GM23338 (cell line): ENCODE data around the gene SPCS1. TPM values are rescaled to one million over a fixed set of nuclear protein-coding genes. Genes with fewer than 3 reads are reported as not detected.

Experiments
- ATAC-seq: fragments of 200-7000 bp; cut with Tn5 transposase; 3 replicates; pipeline ENCODE4 v1.9.1; 2020
- DNase-seq: peaks from one replicate; pipeline ENCODE4 v3.0.0-alpha.2; 2015; ENCODE audit warnings: low spot score
- H2AFZ ChIP-seq: fragments of 200-600 bp; sonication (generic); 2 replicates; pipeline ENCODE4 v1.8.0; 2016; ENCODE audit warnings: antibody characterized with exemption, mild to moderate bottlenecking, moderate library complexity
- H3F3A ChIP-seq: fragments of 200-600 bp; sonication (generic); replicated peaks from 2 replicates; pipeline ENCODE4 v1.8.0; 2017; ENCODE audit warnings: antibody characterized with exemption, mixed run types, low read depth
- H3K27ac ChIP-seq: fragments of 200-600 bp; sonication (generic); 2 replicates; pipeline ENCODE4 v1.6.1; 2016; ENCODE audit warnings: low read depth
- H3K27me3 ChIP-seq: fragments of 200-600 bp; sonication (generic); 2 replicates; pipeline ENCODE4 v1.8.0; 2016; ENCODE audit warnings: mild to moderate bottlenecking, mixed run types, moderate library complexity; ENCODE audit not compliant: insufficient read depth
- H3K36me3 ChIP-seq: fragments of 200-600 bp; sonication (generic); 2 replicates; pipeline ENCODE4 v1.8.0; 2016; ENCODE audit warnings: mild to moderate bottlenecking; ENCODE audit not compliant: insufficient read depth
- H3K4me1 ChIP-seq: fragments of 200-600 bp; sonication (generic); 2 replicates; pipeline ENCODE4 v1.8.0; 2016; ENCODE audit warnings: mild to moderate bottlenecking, moderate library complexity; ENCODE audit not compliant: insufficient read depth
- H3K4me2 ChIP-seq: fragments of 200-600 bp; sonication (generic); 2 replicates; pipeline ENCODE4 v1.7.1; 2017; ENCODE audit warnings: mixed run types
- H3K4me3 ChIP-seq: fragments of 200-600 bp; sonication (generic); 2 replicates; pipeline ENCODE4 v1.6.1; 2016; ENCODE audit warnings: mixed run types
- H3K79me2 ChIP-seq: fragments of 200-600 bp; sonication (generic); replicated peaks from 2 replicates; pipeline ENCODE4 v1.8.0; 2017; ENCODE audit warnings: mild to moderate bottlenecking; ENCODE audit not compliant: insufficient read depth
- H3K9me2 ChIP-seq: fragments of 200-600 bp; sonication (generic); 2 replicates; pipeline ENCODE4 v1.8.0; 2017; ENCODE audit not compliant: insufficient read depth
- H4K20me1 ChIP-seq: fragments of 200-600 bp; sonication (generic); replicated peaks from 2 replicates; pipeline ENCODE4 v1.8.0; 2017; ENCODE audit warnings: mild to moderate bottlenecking; ENCODE audit not compliant: insufficient read depth
- H3K27ac Mint-ChIP-seq: 2 replicates; pipeline ENCODE4 v1.8.0; 2020; ENCODE audit warnings: inconsistent platforms, mild to moderate bottlenecking, moderate library complexity, mixed read lengths
- H3K27me3 Mint-ChIP-seq: 3 replicates; pipeline ENCODE4 v1.8.0; 2022; ENCODE audit warnings: low read depth, mild to moderate bottlenecking, moderate library complexity, mixed read lengths, inconsistent platforms; ENCODE audit not compliant: insufficient read depth, poor library complexity
- H3K36me3 Mint-ChIP-seq: 3 replicates; pipeline ENCODE4 v1.8.0; 2021; ENCODE audit warnings: low read depth, mild to moderate bottlenecking, inconsistent platforms, moderate library complexity, mixed read lengths
- H3K4me1 Mint-ChIP-seq: 3 replicates; pipeline ENCODE4 v1.8.0; 2020; ENCODE audit warnings: mild to moderate bottlenecking, inconsistent platforms, mixed read lengths
- H3K4me3 Mint-ChIP-seq: 3 replicates; pipeline ENCODE4 v1.8.0; 2021; ENCODE audit warnings: moderate library complexity, mild to moderate bottlenecking, inconsistent platforms, mixed read lengths
- H3K9me3 Mint-ChIP-seq: 3 replicates; pipeline ENCODE4 v1.8.0; 2020; ENCODE audit warnings: moderate library complexity, mild to moderate bottlenecking, inconsistent platforms, mixed read lengths
- CREB1 ChIP-seq: fragments of 250-450 bp; sonication (Bioruptor Pico); IDR thresholded peaks from 2 replicates; pipeline ENCODE4 v1.5.0; 2020; ENCODE audit warnings: low read depth, mild to moderate bottlenecking, moderate library complexity
- EZH2 ChIP-seq: fragments of 200-600 bp; sonication (generic); IDR thresholded peaks from one replicate; pipeline ENCODE4 v1.8.0; 2017; ENCODE audit warnings: antibody characterized with exemption, mild to moderate bottlenecking, low read depth; ENCODE audit not compliant: unreplicated experiment
- EZH2phosphoT487 ChIP-seq: fragments of 200-600 bp; sonication (generic); IDR thresholded peaks from one replicate; pipeline ENCODE4 v1.8.1; 2018; ENCODE audit warnings: antibody characterized with exemption; ENCODE audit not compliant: unreplicated experiment
- JUNB ChIP-seq: IDR thresholded peaks from one replicate; pipeline ENCODE4 v1.6.1; 2016; ENCODE audit warnings: antibody characterized with exemption; ENCODE audit not compliant: unreplicated experiment
- NANOG ChIP-seq: IDR thresholded peaks from 2 replicates; pipeline ENCODE4 v1.6.1; 2016; ENCODE audit warnings: antibody characterized with exemption, borderline replicate concordance
- POLR2AphosphoS5 ChIP-seq: IDR thresholded peaks from 2 replicates; pipeline ENCODE4 v1.6.1; 2016; ENCODE audit warnings: antibody characterized with exemption, low read depth
- STAT1 ChIP-seq: IDR thresholded peaks from one replicate; pipeline ENCODE4 v1.6.1; 2016; ENCODE audit warnings: antibody characterized with exemption; ENCODE audit not compliant: unreplicated experiment
- ZNF114 ChIP-seq: fragments of 250-450 bp; sonication (Bioruptor Pico); IDR thresholded peaks from 2 replicates; pipeline ENCODE4 v1.5.0; 2020; ENCODE audit warnings: mild to moderate bottlenecking, moderate library complexity
- ZNF331 ChIP-seq: fragments of 250-450 bp; sonication (Bioruptor Pico); IDR thresholded peaks from 2 replicates; pipeline ENCODE4 v1.5.0; 2020; ENCODE audit warnings: low read depth, mild to moderate bottlenecking, moderate library complexity
- polyA plus RNA-seq: library from polyadenylated mRNA; unstranded; fragments of >200 nt; fragmentation: Nextera tagmentation; extraction: Ambion mirVana; gene quantifications from 2 replicates; pipeline ENCODE4 v1.2.1, GENCODE V29; 2016
- total RNA-seq: library from RNA; depleted of rRNA; stranded (reverse); fragments of >200 nt; shearing (Covaris generic); gene quantifications from 2 replicates; pipeline ENCODE4 v1.2.3, GENCODE V29; 2014
- TF ChIP-seq, protein P1 (sequence below), 2 experiments: fragments of 200-600 bp in 1 of 2; sonication (generic) in 1 of 2; conservative IDR thresholded peaks; 2 replicates each; pipeline versions ENCODE4 v1.5.1 to v1.6.1; 2016 to 2017; ENCODE audit warnings: antibody characterized with exemption in 2 of 2, low read depth in 2 of 2, mild to moderate bottlenecking in 2 of 2, moderate library complexity in 1 of 2
- TF ChIP-seq, protein P2 (sequence below): IDR thresholded peaks from one replicate; pipeline ENCODE4 v1.6.1; 2018; ENCODE audit warnings: antibody characterized with exemption; ENCODE audit not compliant: unreplicated experiment
- TF ChIP-seq, protein P3 (sequence below): IDR thresholded peaks from 2 replicates; pipeline ENCODE4 v1.6.1; 2016; ENCODE audit warnings: antibody characterized with exemption
- TF ChIP-seq, protein P4 (sequence below): fragments of 250-450 bp; sonication (Bioruptor Pico); IDR thresholded peaks from 2 replicates; pipeline ENCODE4 v1.5.0; 2020; ENCODE audit warnings: mild to moderate bottlenecking, moderate library complexity

Gene SPCS1
- total and polyA plus RNA-seq, 2 experiments from 2014 or later: 165 to 288 TPM

DNA sequence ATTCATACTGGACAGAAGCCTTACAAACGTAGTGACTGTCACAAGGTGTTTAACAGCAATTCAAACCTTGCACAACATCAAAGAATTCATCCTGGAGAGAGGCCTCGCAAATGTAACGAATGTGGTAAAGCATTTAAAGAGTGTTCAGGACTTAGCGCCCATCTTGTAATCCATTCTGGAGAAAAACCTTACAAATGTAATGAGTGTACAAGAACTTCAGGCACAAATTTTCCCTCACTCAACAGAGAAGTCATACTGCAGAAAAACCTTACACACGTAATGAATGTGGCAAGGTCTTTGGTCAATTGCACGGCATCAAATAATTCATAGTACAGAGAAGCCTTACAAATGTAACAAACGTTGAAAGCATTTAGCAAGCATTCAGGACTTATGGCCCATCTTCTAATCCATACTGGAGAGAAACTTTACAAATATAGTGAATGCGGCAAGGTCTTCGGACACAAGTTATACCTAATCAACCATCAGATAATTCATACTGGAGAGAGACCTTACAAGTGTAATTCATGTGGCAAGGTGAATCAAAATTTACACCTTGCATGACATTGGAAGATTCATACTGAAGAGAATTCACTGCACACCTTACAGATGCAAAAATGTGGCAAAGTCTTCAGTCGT is 27.5 kb downstream of the SPCS1 start:
- peaks cover 3% of the 10 kb centered on the region for H3K27me3 Mint-ChIP-seq
- Histone ChIP-seq H3K27me3 (no peaks in the 10 kb centered on the region), H3K4me2 (no peak overlapping the region), H3K9me2 (no peaks in the 10 kb centered on the region), H3K4me3 (no peak overlapping the region), H3K27ac (no peak overlapping the region), H2AFZ (no peak overlapping the region), H3K79me2 (no peaks in the 10 kb centered on the region), H4K20me1 (no peaks in the 10 kb centered on the region; the same call in 1 of the 2 replicates), H3K36me3 (peaks cover 42% of the 10 kb centered on the region), H3K4me1 (no peaks in the 10 kb centered on the region), H3F3A (no peaks in the 10 kb centered on the region)
- no peak overlapping the region for H3K27ac Mint-ChIP-seq
- no peaks in the 10 kb centered on the region for H3K4me1 Mint-ChIP-seq
- peaks cover 85% of the 10 kb centered on the region for H3K36me3 Mint-ChIP-seq
- no peak overlapping the region for H3K4me3 Mint-ChIP-seq
- peaks cover 17% of the 10 kb centered on the region for H3K9me3 Mint-ChIP-seq
- ATAC-seq (no peak), DNase-seq (no peak)
- TF ChIP-seq EZH2phosphoT487 (no peak), POLR2AphosphoS5 (no peak), JUNB (no peak), STAT1 (no peak), ZNF331 (CRISPR knock-in tag) (no peak), NANOG (no peak), EZH2 (no peak), ZNF114 (CRISPR knock-in tag) (no peak), CREB1 (no peak)
- TF ChIP-seq, protein P1, sequence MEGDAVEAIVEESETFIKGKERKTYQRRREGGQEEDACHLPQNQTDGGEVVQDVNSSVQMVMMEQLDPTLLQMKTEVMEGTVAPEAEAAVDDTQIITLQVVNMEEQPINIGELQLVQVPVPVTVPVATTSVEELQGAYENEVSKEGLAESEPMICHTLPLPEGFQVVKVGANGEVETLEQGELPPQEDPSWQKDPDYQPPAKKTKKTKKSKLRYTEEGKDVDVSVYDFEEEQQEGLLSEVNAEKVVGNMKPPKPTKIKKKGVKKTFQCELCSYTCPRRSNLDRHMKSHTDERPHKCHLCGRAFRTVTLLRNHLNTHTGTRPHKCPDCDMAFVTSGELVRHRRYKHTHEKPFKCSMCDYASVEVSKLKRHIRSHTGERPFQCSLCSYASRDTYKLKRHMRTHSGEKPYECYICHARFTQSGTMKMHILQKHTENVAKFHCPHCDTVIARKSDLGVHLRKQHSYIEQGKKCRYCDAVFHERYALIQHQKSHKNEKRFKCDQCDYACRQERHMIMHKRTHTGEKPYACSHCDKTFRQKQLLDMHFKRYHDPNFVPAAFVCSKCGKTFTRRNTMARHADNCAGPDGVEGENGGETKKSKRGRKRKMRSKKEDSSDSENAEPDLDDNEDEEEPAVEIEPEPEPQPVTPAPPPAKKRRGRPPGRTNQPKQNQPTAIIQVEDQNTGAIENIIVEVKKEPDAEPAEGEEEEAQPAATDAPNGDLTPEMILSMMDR (conservative IDR thresholded peaks at IDR 0.05; ENCODE audit: low read depth in 2 of 2): no peak
- TF ChIP-seq, protein P2, sequence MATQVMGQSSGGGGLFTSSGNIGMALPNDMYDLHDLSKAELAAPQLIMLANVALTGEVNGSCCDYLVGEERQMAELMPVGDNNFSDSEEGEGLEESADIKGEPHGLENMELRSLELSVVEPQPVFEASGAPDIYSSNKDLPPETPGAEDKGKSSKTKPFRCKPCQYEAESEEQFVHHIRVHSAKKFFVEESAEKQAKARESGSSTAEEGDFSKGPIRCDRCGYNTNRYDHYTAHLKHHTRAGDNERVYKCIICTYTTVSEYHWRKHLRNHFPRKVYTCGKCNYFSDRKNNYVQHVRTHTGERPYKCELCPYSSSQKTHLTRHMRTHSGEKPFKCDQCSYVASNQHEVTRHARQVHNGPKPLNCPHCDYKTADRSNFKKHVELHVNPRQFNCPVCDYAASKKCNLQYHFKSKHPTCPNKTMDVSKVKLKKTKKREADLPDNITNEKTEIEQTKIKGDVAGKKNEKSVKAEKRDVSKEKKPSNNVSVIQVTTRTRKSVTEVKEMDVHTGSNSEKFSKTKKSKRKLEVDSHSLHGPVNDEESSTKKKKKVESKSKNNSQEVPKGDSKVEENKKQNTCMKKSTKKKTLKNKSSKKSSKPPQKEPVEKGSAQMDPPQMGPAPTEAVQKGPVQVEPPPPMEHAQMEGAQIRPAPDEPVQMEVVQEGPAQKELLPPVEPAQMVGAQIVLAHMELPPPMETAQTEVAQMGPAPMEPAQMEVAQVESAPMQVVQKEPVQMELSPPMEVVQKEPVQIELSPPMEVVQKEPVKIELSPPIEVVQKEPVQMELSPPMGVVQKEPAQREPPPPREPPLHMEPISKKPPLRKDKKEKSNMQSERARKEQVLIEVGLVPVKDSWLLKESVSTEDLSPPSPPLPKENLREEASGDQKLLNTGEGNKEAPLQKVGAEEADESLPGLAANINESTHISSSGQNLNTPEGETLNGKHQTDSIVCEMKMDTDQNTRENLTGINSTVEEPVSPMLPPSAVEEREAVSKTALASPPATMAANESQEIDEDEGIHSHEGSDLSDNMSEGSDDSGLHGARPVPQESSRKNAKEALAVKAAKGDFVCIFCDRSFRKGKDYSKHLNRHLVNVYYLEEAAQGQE: no peak
- TF ChIP-seq, protein P3, sequence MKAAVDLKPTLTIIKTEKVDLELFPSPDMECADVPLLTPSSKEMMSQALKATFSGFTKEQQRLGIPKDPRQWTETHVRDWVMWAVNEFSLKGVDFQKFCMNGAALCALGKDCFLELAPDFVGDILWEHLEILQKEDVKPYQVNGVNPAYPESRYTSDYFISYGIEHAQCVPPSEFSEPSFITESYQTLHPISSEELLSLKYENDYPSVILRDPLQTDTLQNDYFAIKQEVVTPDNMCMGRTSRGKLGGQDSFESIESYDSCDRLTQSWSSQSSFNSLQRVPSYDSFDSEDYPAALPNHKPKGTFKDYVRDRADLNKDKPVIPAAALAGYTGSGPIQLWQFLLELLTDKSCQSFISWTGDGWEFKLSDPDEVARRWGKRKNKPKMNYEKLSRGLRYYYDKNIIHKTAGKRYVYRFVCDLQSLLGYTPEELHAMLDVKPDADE: no peak
- TF ChIP-seq, protein P4, sequence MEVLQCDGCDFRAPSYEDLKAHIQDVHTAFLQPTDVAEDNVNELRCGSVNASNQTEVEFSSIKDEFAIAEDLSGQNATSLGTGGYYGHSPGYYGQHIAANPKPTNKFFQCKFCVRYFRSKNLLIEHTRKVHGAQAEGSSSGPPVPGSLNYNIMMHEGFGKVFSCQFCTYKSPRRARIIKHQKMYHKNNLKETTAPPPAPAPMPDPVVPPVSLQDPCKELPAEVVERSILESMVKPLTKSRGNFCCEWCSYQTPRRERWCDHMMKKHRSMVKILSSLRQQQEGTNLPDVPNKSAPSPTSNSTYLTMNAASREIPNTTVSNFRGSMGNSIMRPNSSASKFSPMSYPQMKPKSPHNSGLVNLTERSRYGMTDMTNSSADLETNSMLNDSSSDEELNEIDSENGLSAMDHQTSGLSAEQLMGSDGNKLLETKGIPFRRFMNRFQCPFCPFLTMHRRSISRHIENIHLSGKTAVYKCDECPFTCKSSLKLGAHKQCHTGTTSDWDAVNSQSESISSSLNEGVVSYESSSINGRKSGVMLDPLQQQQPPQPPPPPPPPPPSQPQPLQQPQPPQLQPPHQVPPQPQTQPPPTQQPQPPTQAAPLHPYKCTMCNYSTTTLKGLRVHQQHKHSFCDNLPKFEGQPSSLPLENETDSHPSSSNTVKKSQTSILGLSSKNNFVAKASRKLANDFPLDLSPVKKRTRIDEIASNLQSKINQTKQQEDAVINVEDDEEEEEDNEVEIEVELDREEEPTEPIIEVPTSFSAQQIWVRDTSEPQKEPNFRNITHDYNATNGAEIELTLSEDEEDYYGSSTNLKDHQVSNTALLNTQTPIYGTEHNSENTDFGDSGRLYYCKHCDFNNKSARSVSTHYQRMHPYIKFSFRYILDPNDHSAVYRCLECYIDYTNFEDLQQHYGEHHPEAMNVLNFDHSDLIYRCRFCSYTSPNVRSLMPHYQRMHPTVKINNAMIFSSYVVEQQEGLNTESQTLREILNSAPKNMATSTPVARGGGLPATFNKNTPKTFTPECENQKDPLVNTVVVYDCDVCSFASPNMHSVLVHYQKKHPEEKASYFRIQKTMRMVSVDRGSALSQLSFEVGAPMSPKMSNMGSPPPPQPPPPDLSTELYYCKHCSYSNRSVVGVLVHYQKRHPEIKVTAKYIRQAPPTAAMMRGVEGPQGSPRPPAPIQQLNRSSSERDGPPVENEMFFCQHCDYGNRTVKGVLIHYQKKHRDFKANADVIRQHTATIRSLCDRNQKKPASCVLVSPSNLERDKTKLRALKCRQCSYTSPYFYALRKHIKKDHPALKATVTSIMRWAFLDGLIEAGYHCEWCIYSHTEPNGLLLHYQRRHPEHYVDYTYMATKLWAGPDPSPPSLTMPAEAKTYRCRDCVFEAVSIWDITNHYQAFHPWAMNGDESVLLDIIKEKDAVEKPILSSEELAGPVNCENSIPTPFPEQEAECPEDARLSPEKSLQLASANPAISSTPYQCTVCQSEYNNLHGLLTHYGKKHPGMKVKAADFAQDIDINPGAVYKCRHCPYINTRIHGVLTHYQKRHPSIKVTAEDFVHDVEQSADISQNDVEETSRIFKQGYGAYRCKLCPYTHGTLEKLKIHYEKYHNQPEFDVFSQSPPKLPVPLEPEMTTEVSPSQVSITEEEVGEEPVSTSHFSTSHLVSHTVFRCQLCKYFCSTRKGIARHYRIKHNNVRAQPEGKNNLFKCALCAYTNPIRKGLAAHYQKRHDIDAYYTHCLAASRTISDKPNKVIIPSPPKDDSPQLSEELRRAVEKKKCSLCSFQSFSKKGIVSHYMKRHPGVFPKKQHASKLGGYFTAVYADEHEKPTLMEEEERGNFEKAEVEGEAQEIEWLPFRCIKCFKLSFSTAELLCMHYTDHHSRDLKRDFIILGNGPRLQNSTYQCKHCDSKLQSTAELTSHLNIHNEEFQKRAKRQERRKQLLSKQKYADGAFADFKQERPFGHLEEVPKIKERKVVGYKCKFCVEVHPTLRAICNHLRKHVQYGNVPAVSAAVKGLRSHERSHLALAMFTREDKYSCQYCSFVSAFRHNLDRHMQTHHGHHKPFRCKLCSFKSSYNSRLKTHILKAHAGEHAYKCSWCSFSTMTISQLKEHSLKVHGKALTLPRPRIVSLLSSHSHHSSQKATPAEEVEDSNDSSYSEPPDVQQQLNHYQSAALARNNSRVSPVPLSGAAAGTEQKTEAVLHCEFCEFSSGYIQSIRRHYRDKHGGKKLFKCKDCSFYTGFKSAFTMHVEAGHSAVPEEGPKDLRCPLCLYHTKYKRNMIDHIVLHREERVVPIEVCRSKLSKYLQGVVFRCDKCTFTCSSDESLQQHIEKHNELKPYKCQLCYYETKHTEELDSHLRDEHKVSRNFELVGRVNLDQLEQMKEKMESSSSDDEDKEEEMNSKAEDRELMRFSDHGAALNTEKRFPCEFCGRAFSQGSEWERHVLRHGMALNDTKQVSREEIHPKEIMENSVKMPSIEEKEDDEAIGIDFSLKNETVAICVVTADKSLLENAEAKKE: no peak
